ENCODE results near the gene ARID5B. TPM values are rescaled to one million over a fixed set of nuclear protein-coding genes. Genes with fewer than 3 reads are reported as not detected.

Gene ARID5B
- total and polyA plus RNA-seq, 2 donors (not counting 3 experiments of a cell fraction or from before 2014, with no cell fraction given), result 5.6 to 8.9 TPM

DNA sequence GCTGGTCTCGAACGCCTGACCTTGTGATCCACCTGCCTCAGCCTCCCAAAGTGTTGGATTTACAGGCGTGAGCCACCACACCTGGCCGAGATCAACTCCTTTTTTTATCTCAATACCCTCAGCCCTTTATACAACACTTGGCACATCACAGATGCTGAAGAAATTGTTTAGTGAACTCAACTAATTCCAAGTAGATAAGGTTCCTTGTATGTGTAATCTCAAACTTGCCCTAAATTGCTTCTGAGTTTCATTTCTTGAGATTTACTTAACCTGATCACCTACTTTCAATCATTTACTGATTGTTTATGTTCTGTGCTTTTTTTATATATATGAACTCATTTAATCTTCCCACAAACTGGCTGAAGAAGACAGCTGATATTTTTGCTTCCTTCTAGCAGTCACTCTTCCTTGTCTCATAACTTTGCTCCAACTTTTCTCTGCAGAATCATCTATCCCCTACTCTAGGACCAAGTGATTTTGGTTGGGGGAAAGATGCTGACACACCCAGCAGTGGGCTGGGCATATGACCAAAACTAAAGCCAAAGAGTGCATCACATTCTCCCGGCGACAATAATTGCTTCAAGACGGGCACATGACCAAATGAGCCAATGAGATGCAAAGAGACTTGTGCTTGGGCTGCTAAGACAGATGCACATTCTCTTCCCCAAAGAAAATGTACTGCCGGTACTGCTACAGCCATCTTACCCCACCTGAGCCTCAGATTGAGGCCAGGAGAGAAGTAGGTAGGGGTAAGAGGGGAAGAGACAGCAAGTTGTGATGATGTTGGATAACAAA lies 40.3 kb upstream of the ARID5B start:
- dilution Hi-C loops (cut with MboI; ENCODE audit: extremely low pct_ligation_motif_present, low sequenced_read_pairs), result no loop called here
- Histone ChIP-seq H3K4me1 (ENCODE audit: control insufficient read depth, extremely low read depth, insufficient read depth, low read length) (no peaks in the 10 kb centered on the region), H3K4me3 (replicated peaks in 1 of 3; ENCODE audit: insufficient read depth in 1 of 3, low read depth in 1 of 3, low read length in 3 of 3) (no peak overlapping the region), H3K4me2 (ENCODE audit: insufficient read depth, low read length) (no peak overlapping the region), H3K9me3 (replicated peaks; ENCODE audit: control insufficient read depth, insufficient read depth, low read length) (no peaks in the 10 kb centered on the region), H4K20me1 (replicated peaks; ENCODE audit: control insufficient read depth, extremely low read depth, insufficient read depth, low read length) (no peaks in the 10 kb centered on the region), H3K27ac (ENCODE audit: insufficient read depth, low read depth, low read length) (no peak overlapping the region), H3K36me3 (ENCODE audit: control insufficient read depth in 2 of 2, extremely low read depth in 1 of 2, insufficient read depth in 2 of 2, low read length in 2 of 2) (no peaks in the 10 kb centered on the region), H3K79me2 (ENCODE audit: control insufficient read depth, insufficient read depth, low read length) (no peaks in the 10 kb centered on the region), H3K27me3 (ENCODE audit: control insufficient read depth in 2 of 2, insufficient read depth in 2 of 2, low read length in 2 of 2) (no peaks in the 10 kb centered on the region), H3K9me1 (replicated peaks; ENCODE audit: control insufficient read depth, extremely low read depth, insufficient read depth, low read length) (no peaks in the 10 kb centered on the region), H3K9ac (replicated peaks; ENCODE audit: extremely low read depth, insufficient read depth, low read length) (no peak overlapping the region), H2AFZ (ENCODE audit: low read depth, low read length) (no peak overlapping the region)
- CTCF ChIA-PET, result interaction anchor here (1.0 kb wide), 1 partner anchor 16 kb away, joined by 3 read pairs; no protein-coding TSS in a partner anchor
- TF ChIP-seq GATA2 (IDR thresholded peaks at IDR 0.05; ENCODE audit: insufficient read depth, insufficient read length, low read depth, low read length) (no peak), CTCF (IDR thresholded peaks at IDR 0.05; ENCODE audit: extremely low read depth in 1 of 2, insufficient read depth in 1 of 2, low read depth in 1 of 2, low read length in 2 of 2) (no peak), MYC (IDR thresholded peaks at IDR 0.05; ENCODE audit: low read depth, low read length) (no peak)
- FAIRE-seq, result no peak
- intact Hi-C loops (cut with micrococcal nuclease), result no loop called here
- DNase-seq (ENCODE audit: low read depth, low spot score), result no peak
- no TSS peak for BruUV-seq (replicated peaks)
- POLR2A ChIA-PET, result no interaction called here

GRCh38 chr10:61863981-61864380 lies 37.5 kb upstream of the ARID5B start:
- TF ChIP-seq POLR2A (IDR thresholded peaks at IDR 0.05; ENCODE audit: low read depth, low read length), result no peak
- TF ChIP-seq JUN (IDR thresholded peaks at IDR 0.05; ENCODE audit: borderline replicate concordance, insufficient read depth, insufficient read length, low read depth), result no peak
- no peak for TF ChIP-seq MYC (IDR thresholded peaks at IDR 0.05; ENCODE audit: low read depth, low read length)
- TF ChIP-seq, protein P1, sequence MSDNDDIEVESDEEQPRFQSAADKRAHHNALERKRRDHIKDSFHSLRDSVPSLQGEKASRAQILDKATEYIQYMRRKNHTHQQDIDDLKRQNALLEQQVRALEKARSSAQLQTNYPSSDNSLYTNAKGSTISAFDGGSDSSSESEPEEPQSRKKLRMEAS (IDR thresholded peaks at IDR 0.05; ENCODE audit: insufficient read depth, insufficient read length), result no peak
- TF ChIP-seq POLR2AphosphoS5 (IDR thresholded peaks at IDR 0.05; ENCODE audit: insufficient read depth, low read depth, low read length), result no peak
- TF ChIP-seq CTCF (IDR thresholded peaks at IDR 0.05; ENCODE audit: extremely low read depth in 1 of 2, insufficient read depth in 1 of 2, low read depth in 1 of 2, low read length in 2 of 2), result no peak
- no peak for TF ChIP-seq FOS (IDR thresholded peaks at IDR 0.05; ENCODE audit: borderline replicate concordance, insufficient read depth, low read length)
- TF ChIP-seq GATA2 (IDR thresholded peaks at IDR 0.05; ENCODE audit: insufficient read depth, insufficient read length, low read depth, low read length), result no peak
- TF ChIP-seq EZH2 (IDR thresholded peaks at IDR 0.05; ENCODE audit: borderline replicate concordance, low read depth, low read length, severe bottlenecking), result no peak
- DNase-seq (ENCODE audit: low read depth, low spot score) (no peak), FAIRE-seq (no peak)
- H3K27me3 ChIP-seq (ENCODE audit: control insufficient read depth in 2 of 2, insufficient read depth in 2 of 2, low read length in 2 of 2), result no peaks in the 10 kb centered on the region
- no peak overlapping the region for H2AFZ ChIP-seq (ENCODE audit: low read depth, low read length)
- H3K4me3 ChIP-seq (replicated peaks in 1 of 3; ENCODE audit: insufficient read depth in 1 of 3, low read depth in 1 of 3, low read length in 3 of 3), result no peak overlapping the region
- no TSS peak for BruUV-seq (replicated peaks)
- H3K9ac ChIP-seq (replicated peaks; ENCODE audit: extremely low read depth, insufficient read depth, low read length), result no peak overlapping the region
- H3K27ac ChIP-seq (ENCODE audit: insufficient read depth, low read depth, low read length), result no peak overlapping the region
- H3K36me3 ChIP-seq (ENCODE audit: control insufficient read depth in 2 of 2, extremely low read depth in 1 of 2, insufficient read depth in 2 of 2, low read length in 2 of 2), result no peaks in the 10 kb centered on the region
- intact Hi-C loops (cut with micrococcal nuclease) (no loop called here), dilution Hi-C loops (cut with MboI; ENCODE audit: extremely low pct_ligation_motif_present, low sequenced_read_pairs) (no loop called here)
- H3K4me2 ChIP-seq (ENCODE audit: insufficient read depth, low read length), result no peak overlapping the region
- ChIA-PET POLR2A (no interaction called here), CTCF (no interaction called here)
- no peaks in the 10 kb centered on the region for H3K79me2 ChIP-seq (ENCODE audit: control insufficient read depth, insufficient read depth, low read length)
- H3K9me3 ChIP-seq (replicated peaks; ENCODE audit: control insufficient read depth, insufficient read depth, low read length), result no peaks in the 10 kb centered on the region
- H3K9me1 ChIP-seq (replicated peaks; ENCODE audit: control insufficient read depth, extremely low read depth, insufficient read depth, low read length), result no peaks in the 10 kb centered on the region
- no peaks in the 10 kb centered on the region for H4K20me1 ChIP-seq (replicated peaks; ENCODE audit: control insufficient read depth, extremely low read depth, insufficient read depth, low read length)
- H3K4me1 ChIP-seq (ENCODE audit: control insufficient read depth, extremely low read depth, insufficient read depth, low read length), result no peaks in the 10 kb centered on the region

Data from endothelial cell of umbilical vein (primary cell).